K562 (cell line): ENCODE data around the gene ELOF1. TPM values are rescaled to one million over a fixed set of nuclear protein-coding genes. Genes with fewer than 3 reads are reported as not detected.
A peak's percentile ranks its signal among the peaks of the same experiment; 100 is the strongest.

Experiments used
- ASH1L ChIP-seq: fragments of 450-650 bp; IDR thresholded peaks from 2 replicates; pipeline ENCODE4 v1.6.1; 2018; ENCODE audit warnings: borderline replicate concordance, mild to moderate bottlenecking, low read depth; ENCODE audit not compliant: partially characterized antibody
- ESRRB ChIP-seq: fragments of 250-450 bp; sonication (Bioruptor Pico); IDR thresholded peaks from 2 replicates; pipeline ENCODE4 v1.5.0; 2020; ENCODE audit warnings: mild to moderate bottlenecking, moderate library complexity, borderline replicate concordance
- EZH2 ChIP-seq: IDR thresholded peaks from 2 replicates; pipeline ENCODE4 v1.6.1; 2012; ENCODE audit warnings: low read depth, mild to moderate bottlenecking, inconsistent platforms, low read length, borderline replicate concordance
- FOXJ2 ChIP-seq: fragments of 200-800 bp; sonication (Bioruptor generic); IDR thresholded peaks from 2 replicates; pipeline ENCODE4 v1.6.1; 2016; ENCODE audit warnings: missing genetic modification characterization, missing compliant biosample characterization
- FOXP4 ChIP-seq: sonication (generic); formaldehyde crosslinking; IDR thresholded peaks from 2 replicates; pipeline ENCODE4 v1.8.0; 2022; ENCODE audit warnings: mild to moderate bottlenecking, missing genetic modification reagents, borderline replicate concordance
- HIVEP1 ChIP-seq: fragments of 250-450 bp; sonication (Bioruptor Pico); IDR thresholded peaks from 2 replicates; pipeline ENCODE4 v1.4.0; 2020; ENCODE audit warnings: mild to moderate bottlenecking
- MYBL2 ChIP-seq, 2 experiments: fragments of 450-650 bp in 1 of 2; sonication (generic) in 1 of 2; formaldehyde crosslinking in 1 of 2; IDR thresholded peaks; 2 replicates each; pipeline versions ENCODE4 v1.6.1 to v1.8.1; 2017 to 2022; ENCODE audit warnings: borderline replicate concordance in 1 of 2, inconsistent platforms in 1 of 2, low read depth in 1 of 2, mild to moderate bottlenecking in 1 of 2, missing genetic modification reagents in 1 of 2, moderate library complexity in 1 of 2
- TCF7L2 ChIP-seq: fragments of 150-350 bp; IDR thresholded peaks from 2 replicates; pipeline ENCODE4 v1.6.1; 2016; ENCODE audit warnings: low read depth, mild to moderate bottlenecking, low read length, moderate library complexity
- ZBTB40 ChIP-seq, 2 experiments: fragments of 450-650 bp in 1 of 2; sonication (generic) in 1 of 2; formaldehyde crosslinking in 1 of 2; IDR thresholded peaks; 2 replicates each; pipeline versions ENCODE4 v1.7.1 to v1.9.0; 2016 to 2022; ENCODE audit warnings: inconsistent platforms in 1 of 2, mild to moderate bottlenecking in 1 of 2, missing genetic modification reagents in 1 of 2
- ZEB2 ChIP-seq: fragments of 450-650 bp; IDR thresholded peaks from 2 replicates; pipeline ENCODE4 v1.6.1; 2016
- ZNF707 ChIP-seq: fragments of 250-450 bp; sonication (Bioruptor Pico); conservative IDR thresholded peaks from 2 replicates; pipeline ENCODE4 v1.8.0; 2022; ENCODE audit warnings: inconsistent platforms, mild to moderate bottlenecking, moderate library complexity
- polyA plus RNA-seq, 8 experiments: library from polyadenylated mRNA; depleted of rRNA in 4 of 8; stranded (reverse) in 5 of 8; unstranded in 3 of 8; fragments of >200 nt; fragmentation: Nextera tagmentation in 2 of 8; fragmentation: Illumina TruSeq in 1 of 8; extraction: Ambion mirVana in 2 of 8; extraction: Trizol in 1 of 8; gene quantifications; 2 replicates each; pipeline versions ENCODE4 v1.2.1 to v1.2.3, GENCODE V29; 2011 to 2014; ENCODE audit warnings: inconsistent platforms in 1 of 8, missing spikeins in 1 of 8
- total RNA-seq, 7 experiments: library from RNA; depleted of rRNA in 6 of 7; stranded (reverse); fragments of >200 nt in 6 of 7; fragmentation: Illumina TruSeq in 2 of 7; extraction: Trizol in 2 of 7; gene quantifications; 2 replicates each; pipeline versions ENCODE4 v1.2.1 to v1.2.3, GENCODE V29; 2011 to 2021; ENCODE audit warnings: low replicate concordance in 1 of 7
- TF ChIP-seq, protein P1 (sequence below), 3 experiments: IDR thresholded peaks in 2 of 3; conservative IDR thresholded peaks in 1 of 3; 2 replicates each; pipeline ENCODE4 v1.5.1; 2011 to 2012; ENCODE audit warnings: low read length in 3 of 3, mild to moderate bottlenecking in 3 of 3, control low read depth in 2 of 3, improper control_type of control experiment in 1 of 3, inconsistent platforms in 1 of 3, low read depth in 1 of 3, mixed read lengths in 1 of 3, moderate library complexity in 1 of 3; ENCODE audit not compliant: insufficient read depth in 2 of 3

The ELOF1 gene
- total and polyA plus RNA-seq, 9 of the 15 experiments (the other 6 are each of a cell fraction or from before 2014, with no cell fraction given), result 16.7 to 147 (median 74.2) TPM

- TF ChIP-seq FOXP4 (CRISPR knock-in tag) (no peak; the same call in 1 of the 2 replicates), MYBL2 (IDR thresholded peaks at IDR 0.05; ENCODE audit: low read depth) (no peak), MYBL2 (CRISPR knock-in tag; IDR thresholded peaks at IDR 0.05; ENCODE audit: borderline replicate concordance) (no peak), ZEB2 (peak; percentile 57; the same call in 1 of the 2 replicates), ZBTB40 (IDR thresholded peaks at IDR 0.05) (no peak), ZBTB40 (CRISPR knock-in tag; IDR thresholded peaks at IDR 0.05) (no peak), ESRRB (CRISPR knock-in tag) (no peak), ASH1L (no peak), FOXJ2 (peak; percentile 83; the same call in 1 of the 2 replicates), ZNF707 (no peak), EZH2 (no peak), HIVEP1 (CRISPR knock-in tag) (0 out of 2 replicates have a peak, but pooled peaks have one; percentile 2), TCF7L2 (no peak)
- TF ChIP-seq, protein P1, sequence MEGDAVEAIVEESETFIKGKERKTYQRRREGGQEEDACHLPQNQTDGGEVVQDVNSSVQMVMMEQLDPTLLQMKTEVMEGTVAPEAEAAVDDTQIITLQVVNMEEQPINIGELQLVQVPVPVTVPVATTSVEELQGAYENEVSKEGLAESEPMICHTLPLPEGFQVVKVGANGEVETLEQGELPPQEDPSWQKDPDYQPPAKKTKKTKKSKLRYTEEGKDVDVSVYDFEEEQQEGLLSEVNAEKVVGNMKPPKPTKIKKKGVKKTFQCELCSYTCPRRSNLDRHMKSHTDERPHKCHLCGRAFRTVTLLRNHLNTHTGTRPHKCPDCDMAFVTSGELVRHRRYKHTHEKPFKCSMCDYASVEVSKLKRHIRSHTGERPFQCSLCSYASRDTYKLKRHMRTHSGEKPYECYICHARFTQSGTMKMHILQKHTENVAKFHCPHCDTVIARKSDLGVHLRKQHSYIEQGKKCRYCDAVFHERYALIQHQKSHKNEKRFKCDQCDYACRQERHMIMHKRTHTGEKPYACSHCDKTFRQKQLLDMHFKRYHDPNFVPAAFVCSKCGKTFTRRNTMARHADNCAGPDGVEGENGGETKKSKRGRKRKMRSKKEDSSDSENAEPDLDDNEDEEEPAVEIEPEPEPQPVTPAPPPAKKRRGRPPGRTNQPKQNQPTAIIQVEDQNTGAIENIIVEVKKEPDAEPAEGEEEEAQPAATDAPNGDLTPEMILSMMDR (IDR thresholded peaks at IDR 0.05 in 2 of 3, conservative IDR thresholded peaks at IDR 0.05 in 1 of 3; ENCODE audit: insufficient read depth in 2 of 3, low read depth in 1 of 3, low read length in 3 of 3), result peak; percentile 9 to 44 (median 19); a peak in 2 of 6 replicates
Observed at GRCh38 chr19:11597202-11598102, 38.4 kb upstream of the ELOF1 start, which contains the start of gene ZNF627 (continued).
